ENCODE data around the gene RBBP8.

RBBP8 gene

GRCh38 chr18:22999647-23000046 lies 66.5 kb downstream of the RBBP8 start:
- DNase-seq: no peak

DNA sequence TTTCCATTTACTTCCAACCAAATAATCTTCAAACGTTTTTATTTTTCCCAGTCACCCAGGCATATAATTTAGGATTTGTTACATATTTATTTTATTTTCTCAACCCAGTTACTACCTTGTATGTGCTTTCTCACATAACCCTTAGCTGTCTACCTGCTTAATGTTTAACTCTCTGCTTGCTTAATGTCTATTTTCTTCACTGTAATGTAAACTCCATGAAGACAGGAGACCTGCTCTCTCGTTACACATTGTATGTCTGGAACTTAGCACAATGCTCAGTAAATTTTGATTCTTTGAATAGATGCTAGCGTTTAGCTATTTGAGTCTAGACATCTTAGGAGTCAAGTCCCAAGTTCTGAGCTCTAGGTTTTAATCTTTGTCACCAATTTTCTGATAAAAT lies 70.2 kb downstream of the RBBP8 start:
- no peak for DNase-seq

- no peak for DNase-seq
Observed at GRCh38 chr18:23012249-23012648, 79.1 kb downstream of the RBBP8 start.

GRCh38 chr18:23020555-23021294 lies 87.6 kb downstream of the RBBP8 start:
- no peak for DNase-seq

GRCh38 chr18:23021623-23022022 lies 88.5 kb downstream of the RBBP8 start:
- DNase-seq: no peak

DNA sequence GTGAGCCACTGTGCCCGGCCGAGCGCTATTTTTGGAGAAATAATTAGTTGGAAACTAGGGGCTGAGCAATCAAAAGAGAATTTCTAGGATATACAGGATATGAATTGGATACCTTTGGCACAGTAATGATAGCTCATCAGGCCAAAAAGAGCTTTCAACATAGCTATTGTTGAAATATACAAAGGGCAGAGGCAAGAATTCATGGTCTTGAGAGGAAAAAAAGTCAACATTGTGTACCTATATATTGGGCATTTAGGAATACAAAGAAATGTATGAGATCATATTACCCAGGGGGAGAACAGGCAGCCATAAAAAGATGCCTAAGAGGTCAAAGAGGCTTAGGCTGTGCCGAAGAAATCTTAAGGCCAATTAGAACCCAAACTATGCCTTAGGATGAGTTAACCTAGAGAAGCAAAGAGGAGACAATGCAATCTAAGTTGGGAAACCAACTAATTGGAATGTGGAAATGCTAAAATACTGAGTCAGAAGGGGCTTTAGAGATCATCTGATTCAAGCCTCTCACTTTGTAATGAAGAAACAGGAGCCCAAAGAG lies 99.0 kb downstream of the RBBP8 start:
- DNase-seq: no peak

GRCh38 chr18:23033056-23033455 lies 99.9 kb downstream of the RBBP8 start:
- no peak for DNase-seq

- DNase-seq: no peak
Observed at GRCh38 chr18:23036660-23037201, 103.6 kb downstream of the RBBP8 start.

GRCh38 chr18:23037646-23038045 lies 104.5 kb downstream of the RBBP8 start:
- no peak for DNase-seq

- no peak for DNase-seq
Observed at GRCh38 chr18:23038712-23039111, 105.6 kb downstream of the RBBP8 start.

DNA sequence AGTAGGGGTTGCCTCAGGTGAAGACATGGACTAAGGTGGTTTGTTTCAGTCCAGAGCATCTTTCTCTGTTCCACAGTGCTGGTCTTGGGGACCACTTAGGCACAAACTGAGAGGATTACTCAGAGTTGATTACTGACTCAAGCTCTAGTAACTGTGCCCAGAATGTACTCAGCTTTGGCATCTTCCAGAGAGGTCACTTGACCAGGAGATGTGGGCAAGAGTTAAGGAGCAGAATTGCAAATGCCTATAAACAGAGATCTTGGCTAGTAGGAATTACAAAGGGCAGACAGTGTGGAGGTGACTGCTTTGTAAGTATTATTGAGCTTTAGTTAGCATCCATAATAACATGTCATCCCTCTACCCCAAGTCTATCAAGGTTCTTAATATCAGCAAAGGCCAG lies 109.0 kb downstream of the RBBP8 start:
- DNase-seq: no peak

GRCh38 chr18:23043803-23044376 lies 110.8 kb downstream of the RBBP8 start:
- DNase-seq: no peak

DNA sequence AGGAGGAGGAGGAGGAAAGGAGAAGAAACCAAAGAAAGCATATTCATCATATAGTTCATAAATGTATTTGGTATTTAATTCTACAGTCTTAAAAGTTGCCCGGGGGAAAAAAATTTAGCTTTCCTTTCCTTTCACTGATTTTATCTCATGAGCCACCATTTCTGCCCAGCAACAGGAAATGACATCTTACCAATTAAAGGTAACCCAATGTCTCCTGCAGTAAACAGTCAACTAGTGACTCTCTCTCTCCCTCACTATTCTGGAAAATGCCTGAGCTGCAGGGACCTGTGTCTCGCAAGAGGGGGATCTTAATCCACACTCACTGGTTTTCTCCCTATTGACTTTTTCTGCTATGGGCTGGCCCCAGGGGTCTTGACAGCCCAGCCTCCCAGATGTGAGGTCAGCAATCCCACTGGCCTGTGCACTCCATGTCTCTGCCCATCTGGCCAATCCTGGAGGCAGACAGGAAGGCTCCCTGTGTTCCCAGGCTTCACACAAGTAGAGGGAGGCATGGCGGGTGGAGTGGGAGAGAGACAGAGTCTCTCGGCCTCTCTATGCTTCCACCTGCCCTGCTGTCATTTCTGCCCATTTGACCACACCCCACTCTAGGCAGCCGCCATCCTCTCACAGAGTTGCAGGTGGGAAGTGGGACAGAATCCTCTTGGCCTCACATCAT lies 116.7 kb downstream of the RBBP8 start:
- DNase-seq: no peak

GRCh38 chr18:23053776-23054457 lies 120.8 kb downstream of the RBBP8 start:
- no peak for DNase-seq

DNA sequence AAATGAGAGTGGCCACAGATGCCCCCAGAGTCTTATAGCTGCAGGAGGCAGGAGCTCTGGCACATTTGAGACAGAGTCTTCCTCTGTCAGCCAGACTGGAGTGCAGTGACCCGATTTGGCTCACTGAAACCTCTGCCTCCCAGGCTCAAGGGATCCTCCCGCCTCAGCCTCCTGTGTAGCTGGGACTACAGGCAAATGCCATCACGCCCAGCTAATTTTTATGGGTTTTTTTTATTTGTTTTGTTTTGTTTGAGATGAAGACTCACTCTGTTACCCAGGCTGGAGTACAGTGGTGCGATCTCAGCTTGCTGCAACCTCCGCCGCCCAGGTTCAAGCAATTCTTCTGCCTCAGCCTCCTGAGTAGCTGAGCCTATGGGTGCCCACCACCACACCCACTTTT lies 121.4 kb downstream of the RBBP8 start:
- DNase-seq: no peak

GRCh38 chr18:23056315-23056714 lies 123.2 kb downstream of the RBBP8 start:
- no peak for DNase-seq

DNA sequence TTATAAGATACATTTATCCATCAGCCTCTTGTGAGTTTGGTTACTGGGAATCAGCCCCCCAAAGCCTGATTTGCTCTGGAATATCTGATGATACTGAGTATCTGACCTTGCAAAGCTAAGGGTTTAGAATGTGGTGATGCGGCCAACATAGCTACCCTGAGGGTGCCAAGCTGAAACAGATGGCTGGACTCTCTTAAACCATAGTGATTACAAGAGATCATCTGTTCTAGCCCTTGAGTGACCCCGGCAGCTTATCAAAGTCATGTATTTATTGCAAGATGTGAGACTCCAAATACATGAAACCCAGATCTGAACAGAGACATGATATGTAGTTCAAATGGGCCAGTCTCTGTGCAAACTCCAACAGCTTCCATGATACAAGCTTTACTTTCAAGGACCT lies 124.0 kb downstream of the RBBP8 start:
- no peak for DNase-seq

DNA sequence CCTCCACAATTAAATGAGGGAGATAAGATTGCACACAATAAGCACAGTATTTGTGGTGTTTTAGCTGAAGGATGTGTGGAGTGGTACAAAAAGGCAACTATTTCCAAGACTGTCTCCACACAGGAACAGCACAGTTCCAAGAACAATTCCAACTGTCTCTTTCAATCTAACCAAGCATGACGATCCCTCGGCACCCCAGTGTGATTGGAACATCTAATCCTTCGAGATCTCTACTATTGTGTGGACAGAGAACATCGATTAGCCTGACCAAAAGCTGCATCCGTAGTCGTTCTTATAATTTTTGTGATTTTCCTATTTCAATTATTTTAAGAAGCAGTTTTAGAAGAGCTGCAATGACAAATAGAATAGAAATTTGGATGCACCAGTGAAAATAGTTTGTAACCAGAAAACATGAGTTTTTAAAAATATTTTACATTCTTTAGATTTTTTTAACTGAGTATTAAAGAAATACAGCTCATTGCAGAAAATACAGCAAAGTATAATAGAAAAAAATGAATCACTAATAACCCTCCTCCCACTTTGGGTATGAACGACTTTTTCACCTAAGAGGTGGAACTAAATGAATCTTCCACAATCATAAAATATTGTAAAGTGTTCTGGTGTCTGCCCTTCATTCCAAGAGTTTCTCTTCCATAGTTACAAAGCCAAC lies 125.8 kb downstream of the RBBP8 start:
- no peak for DNase-seq

DNA sequence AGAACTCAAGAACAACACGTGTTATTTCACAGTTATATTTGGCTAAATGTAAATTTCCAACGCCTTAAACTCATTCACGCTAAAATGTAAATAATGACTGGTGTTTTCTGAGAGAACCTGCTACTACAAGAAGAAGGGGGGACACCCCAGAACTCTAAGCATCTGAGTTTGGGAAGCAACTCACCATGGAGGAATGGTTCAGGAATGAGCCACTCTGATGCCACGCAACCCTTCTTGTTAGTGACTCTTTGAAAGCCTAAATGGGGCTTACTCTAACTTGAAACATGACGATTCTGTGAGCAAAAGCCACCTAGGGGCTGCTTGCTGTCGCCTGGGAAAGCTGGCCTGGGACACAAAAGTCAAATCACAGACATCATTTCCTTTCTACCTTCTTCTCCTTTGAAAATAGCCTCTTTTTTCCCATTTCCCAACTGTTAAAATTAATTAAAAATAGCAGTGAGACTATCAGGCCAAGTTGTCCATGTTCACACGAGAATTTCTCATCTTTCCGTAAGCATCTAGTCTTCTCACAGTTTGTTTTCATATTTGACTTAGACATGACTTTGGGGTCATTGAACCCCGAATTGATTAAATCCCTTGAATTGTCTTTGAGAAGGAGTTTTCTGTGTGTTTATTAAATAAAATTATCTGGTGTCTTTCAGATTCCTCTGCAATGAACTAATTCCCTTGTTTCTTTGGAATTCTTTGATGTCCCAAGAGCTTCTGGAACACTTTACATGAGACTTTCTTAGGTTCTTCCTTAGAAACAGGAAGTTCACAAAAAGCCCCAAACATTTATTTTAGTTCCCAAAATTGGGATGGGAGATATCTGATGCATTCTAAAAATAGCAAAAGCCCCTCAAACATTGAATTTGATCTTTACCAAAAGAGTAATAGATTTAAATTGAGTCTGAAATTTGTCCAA lies 126.7 kb downstream of the RBBP8 start:
- no peak for DNase-seq

DNA sequence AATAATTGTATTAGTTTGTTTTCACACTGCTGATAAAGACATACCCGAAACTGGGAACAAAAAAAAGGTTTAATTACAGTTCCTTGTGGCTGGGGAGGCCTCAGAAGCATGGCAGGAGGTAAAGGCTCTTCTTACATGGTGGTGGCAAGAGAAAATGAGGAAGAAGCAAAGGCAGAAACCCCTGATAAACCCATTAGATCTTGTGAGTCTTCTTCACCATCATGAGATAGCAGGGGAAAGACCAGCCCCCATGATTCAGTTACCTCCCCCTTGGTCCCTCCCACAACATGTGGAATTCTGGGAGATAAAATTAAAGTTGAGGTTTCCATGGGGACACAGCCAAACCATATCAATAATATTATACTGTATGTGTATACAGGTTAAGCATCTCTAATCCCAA lies 128.9 kb downstream of the RBBP8 start:
- DNase-seq: no peak

DNA sequence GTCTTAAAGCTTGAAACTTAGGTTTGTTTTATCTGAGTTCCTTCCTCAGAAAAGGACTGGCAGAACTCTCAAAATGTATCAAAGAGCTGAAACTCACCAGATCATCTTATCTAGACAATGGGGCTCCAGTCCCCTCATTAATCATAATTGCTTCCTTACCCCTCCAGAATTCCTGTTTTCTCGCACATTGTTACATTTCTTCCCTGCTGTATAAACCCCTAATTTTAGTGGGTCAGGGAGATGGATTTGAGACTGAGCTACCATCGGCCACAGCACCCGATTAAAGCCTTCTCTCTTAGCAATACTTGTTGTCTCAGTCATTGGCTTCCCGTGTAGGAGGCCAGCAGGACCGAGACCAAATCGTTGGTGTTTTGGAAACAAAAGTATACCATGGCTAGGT lies 130.4 kb downstream of the RBBP8 start:
- DNase-seq: no peak

All from NCI-H1930 (cell line).